Medulla oblongata (tissue), 1 donor: ENCODE results near the gene NR2C2.
A peak's percentile ranks its signal among the peaks of the same experiment; 100 is the strongest.

Source experiments
- DNase-seq: peaks from one replicate; pipeline ENCODE4 v3.0.0-alpha.2; 2015; ENCODE audit errors: extremely low spot score

The NR2C2 gene

GRCh38 chr3:14921811-14922705, 25.3 kb upstream of the NR2C2 start:
- no peak for DNase-seq

DNA sequence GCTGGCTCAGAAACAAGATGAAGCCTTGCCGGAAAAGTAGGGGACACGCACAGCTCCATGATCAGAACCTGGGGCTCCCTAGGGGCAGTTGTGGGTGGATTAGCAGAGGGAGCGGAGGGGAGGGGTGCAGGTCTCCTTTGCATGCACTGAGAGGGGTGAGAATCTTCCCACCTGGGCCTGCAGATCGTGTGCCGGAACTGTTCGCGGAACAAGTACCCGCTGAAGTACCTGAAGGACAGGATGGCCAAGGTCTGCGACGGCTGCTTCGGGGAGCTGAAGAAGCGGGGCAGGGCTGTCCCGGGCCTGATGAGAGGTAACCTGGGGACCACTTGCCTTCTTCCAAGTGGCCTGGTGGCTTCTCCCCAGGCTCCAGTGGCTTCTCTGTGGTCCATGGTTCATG, 24.5 kb upstream of the NR2C2 start:
- no peak for DNase-seq

- no peak for DNase-seq
These were observed 23.9 kb upstream of the NR2C2 start for GRCh38 chr3:14923476-14923875.

DNA sequence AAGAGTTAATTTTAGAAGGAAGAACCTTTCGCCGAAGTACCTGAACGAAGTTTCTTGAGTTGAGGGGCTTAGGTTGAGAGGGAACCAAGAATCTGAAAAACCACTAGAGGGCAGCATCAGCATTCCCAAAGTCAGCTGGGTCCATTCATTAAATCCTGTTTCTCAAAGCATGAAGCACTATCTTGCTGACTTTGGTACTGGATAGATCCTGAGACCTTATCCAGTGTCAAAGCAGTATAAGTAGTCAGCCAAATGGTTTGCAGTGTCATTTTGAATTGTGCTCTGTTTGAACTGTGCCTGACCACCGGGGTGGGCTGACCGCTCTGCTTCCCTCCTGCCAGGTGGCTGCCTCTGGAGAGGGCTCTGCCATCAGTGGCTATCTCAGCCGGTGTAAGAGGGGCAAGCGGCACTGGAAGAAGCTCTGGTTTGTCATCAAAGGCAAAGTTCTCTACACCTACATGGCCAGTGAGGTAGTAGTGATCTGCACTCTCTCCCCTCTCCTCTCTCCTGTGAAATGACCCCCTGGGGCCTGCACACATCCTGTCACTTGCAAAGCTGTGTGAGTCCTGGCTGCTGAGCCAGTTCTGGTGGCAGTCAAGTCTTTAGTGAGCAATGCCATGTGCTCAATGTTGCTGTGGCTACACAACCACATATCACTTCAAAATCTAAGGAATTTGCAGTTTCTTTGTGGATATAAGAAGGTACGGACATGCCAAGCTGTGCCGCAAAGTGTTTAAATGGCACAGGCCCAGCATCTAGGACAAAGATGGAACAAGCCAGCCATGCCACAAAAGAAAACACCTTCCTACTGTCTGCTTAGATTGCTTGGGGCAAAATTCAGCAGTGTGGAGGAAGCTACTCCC, 21.4 kb upstream of the NR2C2 start:
- DNase-seq, result peak; percentile 78

- no peak for DNase-seq
These were observed 20.8 kb upstream of the NR2C2 start for GRCh38 chr3:14926592-14926991.

DNA sequence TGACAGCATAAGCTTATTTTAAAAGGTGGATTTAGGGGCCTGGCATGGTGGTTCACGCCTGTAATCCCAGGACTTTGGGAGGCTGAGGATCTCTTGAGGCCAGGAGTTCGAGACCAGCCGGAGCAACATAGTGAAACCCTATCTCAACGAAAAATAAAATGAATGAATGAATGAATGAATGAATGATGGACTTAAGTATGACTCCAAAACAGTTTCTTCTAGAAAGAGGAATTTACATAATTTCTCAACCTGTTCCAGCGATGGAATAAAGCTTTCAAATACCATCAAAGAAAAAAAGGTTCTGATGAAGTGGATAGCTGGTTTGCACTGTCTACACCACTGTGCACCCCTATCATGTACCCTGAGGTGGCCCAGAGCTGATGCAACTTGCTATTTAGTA, 20.1 kb upstream of the NR2C2 start:
- DNase-seq, result no peak

GRCh38 chr3:14929310-14930074, 17.9 kb upstream of the NR2C2 start:
- no peak for DNase-seq

- DNase-seq, result no peak
These were observed 13.5 kb upstream of the NR2C2 start for GRCh38 chr3:14933820-14934425.

DNA sequence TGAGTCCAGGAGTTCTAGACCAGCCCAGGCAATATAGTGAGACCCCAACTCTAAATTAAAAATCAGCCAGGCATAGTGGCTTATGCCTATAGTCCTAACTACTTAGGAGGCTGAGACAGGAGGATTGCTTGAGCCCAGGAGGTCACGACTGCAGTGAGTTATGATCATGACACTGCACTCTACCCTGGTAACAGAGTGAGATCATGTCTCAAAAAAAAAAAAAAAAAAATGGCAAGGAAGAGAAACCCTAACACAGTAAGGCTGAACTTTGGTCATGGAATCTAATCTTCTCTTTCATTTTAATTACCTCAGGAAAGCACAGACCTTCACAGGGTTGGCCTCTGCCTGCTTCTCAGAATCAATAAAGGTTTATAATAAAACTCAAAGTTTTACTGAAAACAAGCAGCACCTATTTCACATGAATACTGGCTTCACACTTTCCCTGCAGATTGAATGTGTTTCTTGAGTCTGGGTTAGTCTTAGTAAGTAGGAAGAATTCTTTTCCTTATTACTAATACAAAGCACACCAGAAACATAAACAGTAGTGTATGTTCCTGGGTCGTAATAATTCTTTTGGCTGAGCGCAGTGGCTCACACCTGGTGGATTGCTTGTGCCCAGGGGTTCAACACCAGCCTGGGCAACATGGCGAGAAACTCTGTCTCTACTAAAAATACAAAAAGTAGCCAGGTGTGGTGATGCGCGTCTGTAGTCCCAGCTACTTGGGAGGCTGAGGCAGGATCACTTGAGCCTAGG, 11.6 kb upstream of the NR2C2 start:
- no peak for DNase-seq

- DNase-seq, result no peak
These were observed 8.4 kb upstream of the NR2C2 start for GRCh38 chr3:14938954-14939353.

DNA sequence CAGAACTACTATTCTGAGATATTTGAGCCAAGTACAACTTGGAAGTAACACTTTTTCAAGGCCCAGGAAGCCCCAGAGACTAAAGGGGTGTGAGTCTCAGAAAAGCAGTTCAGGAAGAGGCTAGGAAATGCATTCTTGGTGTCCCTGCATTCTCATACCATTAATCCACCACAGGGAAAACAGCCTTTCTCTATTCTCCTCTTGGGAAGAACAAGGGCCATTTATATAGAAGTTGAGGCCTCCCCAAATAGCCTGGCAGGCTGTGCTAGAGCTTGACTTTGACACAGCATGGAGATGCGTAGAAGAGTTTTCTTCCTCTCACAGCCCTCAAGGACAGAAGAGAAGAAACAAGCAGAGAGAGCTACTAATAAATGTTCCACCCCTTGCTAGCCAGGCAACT, 5.5 kb upstream of the NR2C2 start:
- peak; percentile 55 for DNase-seq

- no peak for DNase-seq
These were observed 4.3 kb upstream of the NR2C2 start for GRCh38 chr3:14943042-14943441.

DNA sequence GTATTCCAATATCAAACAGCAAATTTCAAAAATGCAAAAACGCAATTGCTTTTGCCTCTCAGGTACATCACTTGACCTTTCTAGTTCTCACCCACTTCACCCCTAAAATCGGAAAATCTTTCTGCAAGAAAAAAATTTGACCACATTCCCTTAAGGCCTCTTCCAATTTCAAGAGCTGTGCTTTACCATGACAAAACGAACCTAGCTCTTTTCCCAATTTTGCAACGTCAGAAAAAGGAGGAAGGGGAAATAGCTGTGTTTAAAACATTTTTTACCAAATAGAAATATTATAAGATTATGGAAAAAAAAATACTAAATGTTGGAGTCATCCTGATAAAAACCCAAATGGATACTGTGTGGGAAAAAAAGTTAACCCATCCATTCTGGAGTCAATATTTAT, 1.1 kb upstream of the NR2C2 start:
- no peak for DNase-seq

- peak; percentile 20 for DNase-seq
These were observed 664 bp upstream of the NR2C2 start for GRCh38 chr3:14946739-14947099.

GRCh38 chr3:14947886-14948608, 664 bp downstream of the NR2C2 start:
- DNase-seq, result peak; percentile 99

GRCh38 chr3:14948609-14949038, 1.2 kb downstream of the NR2C2 start:
- DNase-seq, result no peak

- DNase-seq, result no peak
These were observed 1.7 kb downstream of the NR2C2 start for GRCh38 chr3:14949126-14949525.

GRCh38 chr3:14950274-14950673, 2.9 kb downstream of the NR2C2 start:
- no peak for DNase-seq

- no peak for DNase-seq
These were observed 9.8 kb downstream of the NR2C2 start for GRCh38 chr3:14957153-14957552.

GRCh38 chr3:14957925-14958324, 10.5 kb downstream of the NR2C2 start:
- DNase-seq, result no peak
